Loucy (cell line): Measurements from ENCODE around the gene DALRD3.

Experiments
- H2AFZ ChIP-seq: fragments of 200-600 bp; sonication (generic); 2 replicates; pipeline ENCODE4 v1.6.0; 2016; ENCODE audit warnings: antibody characterized with exemption, mild to moderate bottlenecking, low read length, moderate library complexity
- H3F3A ChIP-seq: fragments of 200-600 bp; 2 replicates; pipeline ENCODE4 v1.6.0; 2016; ENCODE audit warnings: antibody characterized with exemption, low read depth, mild to moderate bottlenecking
- H3K27me3 ChIP-seq: fragments of 200-600 bp; sonication (generic); 2 replicates; pipeline ENCODE4 v1.6.1; 2014; ENCODE audit warnings: low read length, mild to moderate bottlenecking; ENCODE audit not compliant: insufficient read depth, poor library complexity, severe bottlenecking
- H3K36me3 ChIP-seq: fragments of 200-600 bp; sonication (generic); 2 replicates; pipeline ENCODE4 v1.6.1; 2016; ENCODE audit warnings: low read length; ENCODE audit not compliant: insufficient read depth
- H3K4me1 ChIP-seq: fragments of 200-600 bp; sonication (generic); 2 replicates; pipeline ENCODE4 v1.5.1; 2014; ENCODE audit warnings: low read length, mild to moderate bottlenecking; ENCODE audit not compliant: insufficient read depth, poor library complexity, severe bottlenecking
- H3K4me2 ChIP-seq: fragments of 200-600 bp; sonication (generic); 2 replicates; pipeline ENCODE4 v1.6.0; 2014; ENCODE audit warnings: antibody characterized with exemption, low read length, low read depth, mild to moderate bottlenecking; ENCODE audit not compliant: poor library complexity, severe bottlenecking
- H3K4me3 ChIP-seq: fragments of 200-600 bp; sonication (generic); 2 replicates; pipeline ENCODE4 v1.5.1; 2014; ENCODE audit warnings: low read length, mild to moderate bottlenecking, mixed read lengths; ENCODE audit not compliant: poor library complexity, severe bottlenecking
- H3K79me2 ChIP-seq: fragments of 200-600 bp; sonication (generic); 2 replicates; pipeline ENCODE4 v1.6.1; 2014; ENCODE audit warnings: low read length; ENCODE audit not compliant: insufficient read depth
- H3K9ac ChIP-seq: fragments of 200-600 bp; sonication (generic); 2 replicates; pipeline ENCODE4 v1.6.0; 2014; ENCODE audit warnings: mild to moderate bottlenecking, low read depth, low read length, moderate library complexity; ENCODE audit not compliant: poor library complexity, severe bottlenecking
- H3K9me2 ChIP-seq: fragments of 200-600 bp; sonication (generic); replicated peaks from 2 replicates; pipeline ENCODE4 v1.6.1; 2016; ENCODE audit warnings: low read depth, low read length, mixed read lengths
- H3K9me3 ChIP-seq: fragments of 200-600 bp; sonication (generic); 2 replicates; pipeline ENCODE4 v1.6.1; 2014; ENCODE audit warnings: mild to moderate bottlenecking, antibody characterized with exemption, low read length, low read depth; ENCODE audit not compliant: insufficient read depth
- H4K20me1 ChIP-seq: fragments of 200-600 bp; sonication (generic); 2 replicates; pipeline ENCODE4 v1.6.0; 2014; ENCODE audit warnings: antibody characterized with exemption, low read length, mild to moderate bottlenecking; ENCODE audit not compliant: insufficient read depth, poor library complexity, severe bottlenecking
- EZH2phosphoT487 ChIP-seq: fragments of 200-600 bp; IDR thresholded peaks from 2 replicates; pipeline ENCODE4 v1.6.1; 2018; ENCODE audit warnings: antibody characterized with exemption, mild to moderate bottlenecking, moderate library complexity, borderline replicate concordance
- TF ChIP-seq, protein P1 (sequence below): fragments of 200-600 bp; sonication (generic); conservative IDR thresholded peaks from 2 replicates; pipeline ENCODE4 v1.5.1; 2014; ENCODE audit warnings: mild to moderate bottlenecking, antibody characterized with exemption, low read length

The DALRD3 gene

GRCh38 chr3:49029563-49029884 lies 11.1 kb upstream of the DALRD3 start:
- H3K4me3 ChIP-seq, result peak overlapping the region; percentile 88

DNA sequence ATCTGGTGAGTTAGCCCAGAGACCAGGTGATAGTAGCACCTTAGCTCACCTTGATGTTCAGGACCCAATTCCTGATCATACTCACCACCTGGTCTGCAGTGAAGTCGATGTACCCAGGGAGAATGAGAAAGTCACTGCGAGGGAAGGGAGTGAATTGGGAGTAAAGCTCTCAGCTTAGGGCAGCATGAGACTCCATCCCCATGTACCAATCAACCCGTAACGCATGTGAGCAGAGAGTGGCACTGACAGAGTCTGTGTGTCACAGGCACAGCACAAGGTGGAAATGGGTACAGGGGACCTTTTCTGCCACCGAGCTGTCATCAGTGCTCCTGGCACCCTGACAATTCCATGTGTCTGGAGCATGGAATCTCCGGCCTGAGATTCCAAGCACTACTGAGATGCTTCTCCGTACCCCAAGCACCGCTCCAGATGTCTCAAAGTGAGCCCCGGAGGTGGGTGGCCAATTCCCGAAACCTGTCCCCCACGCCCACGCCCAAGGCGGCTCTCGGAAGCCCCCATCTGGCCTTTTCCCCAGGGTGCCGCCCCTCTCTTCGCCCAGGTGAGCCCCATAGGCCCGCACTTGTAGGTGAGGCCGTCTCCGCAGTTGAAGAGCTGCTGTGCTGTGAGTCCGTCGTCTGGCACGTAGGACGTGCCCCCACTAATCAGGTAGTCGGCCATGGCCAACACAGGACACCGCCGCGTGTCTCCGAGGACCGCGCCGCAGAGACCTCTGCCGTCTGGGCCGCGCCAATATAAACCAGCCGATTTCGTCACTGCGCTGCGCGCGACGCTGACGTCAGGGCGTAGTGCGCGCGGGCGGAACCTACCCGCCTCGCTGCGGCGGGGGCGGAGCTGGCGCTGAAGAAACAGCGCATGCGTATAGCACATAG lies 10.5 kb upstream of the DALRD3 start, which contains the start of gene IMPDH2:
Gene IMPDH2, minus strand, starts transcription at position 726 of the 890 bp plus-strand sequence. Its CDS starts 48 bp downstream, at position 678.
- Histone ChIP-seq H3K9ac (peak within 1 kb of the TSS; percentile 91), H3K9me3 (no peaks in the 10 kb centered on the region), H3K9me2 (no peaks in the 10 kb centered on the region), H3K4me3 (peak within 1 kb of the TSS; percentile 88), H3K4me1 (peaks cover 41% of the 10 kb centered on the region), H3K79me2 (peaks cover 51% of the 10 kb centered on the region), H3K27me3 (no peaks in the 10 kb centered on the region), H3K4me2 (peak within 1 kb of the TSS; percentile 97), H4K20me1 (peaks cover 26% of the 10 kb centered on the region), H2AFZ (peak within 1 kb of the TSS; percentile 62; the same call in 1 of the 2 replicates), H3F3A (no peaks in the 10 kb centered on the region), H3K36me3 (peaks cover 75% of the 10 kb centered on the region)
- TF ChIP-seq, protein P1, sequence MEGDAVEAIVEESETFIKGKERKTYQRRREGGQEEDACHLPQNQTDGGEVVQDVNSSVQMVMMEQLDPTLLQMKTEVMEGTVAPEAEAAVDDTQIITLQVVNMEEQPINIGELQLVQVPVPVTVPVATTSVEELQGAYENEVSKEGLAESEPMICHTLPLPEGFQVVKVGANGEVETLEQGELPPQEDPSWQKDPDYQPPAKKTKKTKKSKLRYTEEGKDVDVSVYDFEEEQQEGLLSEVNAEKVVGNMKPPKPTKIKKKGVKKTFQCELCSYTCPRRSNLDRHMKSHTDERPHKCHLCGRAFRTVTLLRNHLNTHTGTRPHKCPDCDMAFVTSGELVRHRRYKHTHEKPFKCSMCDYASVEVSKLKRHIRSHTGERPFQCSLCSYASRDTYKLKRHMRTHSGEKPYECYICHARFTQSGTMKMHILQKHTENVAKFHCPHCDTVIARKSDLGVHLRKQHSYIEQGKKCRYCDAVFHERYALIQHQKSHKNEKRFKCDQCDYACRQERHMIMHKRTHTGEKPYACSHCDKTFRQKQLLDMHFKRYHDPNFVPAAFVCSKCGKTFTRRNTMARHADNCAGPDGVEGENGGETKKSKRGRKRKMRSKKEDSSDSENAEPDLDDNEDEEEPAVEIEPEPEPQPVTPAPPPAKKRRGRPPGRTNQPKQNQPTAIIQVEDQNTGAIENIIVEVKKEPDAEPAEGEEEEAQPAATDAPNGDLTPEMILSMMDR, result peak; percentile 30; the same call in 1 of the 2 replicates
- no peak for TF ChIP-seq EZH2phosphoT487

More at GRCh38 chr3:49029563-49029884, 11.1 kb upstream of the DALRD3 start:
- no peaks in the 10 kb centered on the region for H3K9me2 ChIP-seq
- no peaks in the 10 kb centered on the region for H3F3A ChIP-seq
- no peaks in the 10 kb centered on the region for H3K9me3 ChIP-seq
- peaks cover 20% of the 10 kb centered on the region for H4K20me1 ChIP-seq
- H2AFZ ChIP-seq, result no peak overlapping the region
- H3K36me3 ChIP-seq, result peaks cover 72% of the 10 kb centered on the region
- H3K27me3 ChIP-seq, result no peaks in the 10 kb centered on the region
- peaks cover 45% of the 10 kb centered on the region for H3K79me2 ChIP-seq
- peak overlapping the region; percentile 97 for H3K4me2 ChIP-seq
- TF ChIP-seq EZH2phosphoT487, result no peak
- TF ChIP-seq, protein P1, result no peak
- peak overlapping the region; percentile 91 for H3K9ac ChIP-seq
- peaks cover 37% of the 10 kb centered on the region for H3K4me1 ChIP-seq

- Histone ChIP-seq H3K9me3 (no peaks in the 10 kb centered on the region), H3K4me1 (peaks cover 43% of the 10 kb centered on the region), H3K36me3 (peaks cover 76% of the 10 kb centered on the region), H3F3A (0 out of 2 replicates have a peak, but pooled peaks cover under 1% of the 10 kb centered on the region), H3K79me2 (peaks cover 57% of the 10 kb centered on the region), H3K9ac (peak overlapping the region; percentile 91), H3K4me2 (peak overlapping the region; percentile 97), H4K20me1 (peaks cover 31% of the 10 kb centered on the region), H3K4me3 (peak overlapping the region; percentile 88), H3K9me2 (no peaks in the 10 kb centered on the region), H3K27me3 (no peaks in the 10 kb centered on the region), H2AFZ (no peak overlapping the region)
- TF ChIP-seq, protein P1, result no peak
- no peak for TF ChIP-seq EZH2phosphoT487
Measured at GRCh38 chr3:49028298-49028672, 9.9 kb upstream of the DALRD3 start.
